SK-N-SH treated with all-trans-retinoic acid at 6 μM for 48 hours (cell line): Measurements from ENCODE around the gene CACNA1D.

Experiments used
- ATAC-seq: fragments of 200-7000 bp; cut with Tn5 transposase; 3 replicates; pipeline ENCODE4 v1.9.1; 2020; ENCODE audit warnings: mild to moderate bottlenecking, moderate library complexity
- ARNTL ChIP-seq: fragments of 450-650 bp; formaldehyde crosslinking; IDR thresholded peaks from 2 replicates; pipeline ENCODE4 v1.5.0; 2020; ENCODE audit warnings: low read depth, mild to moderate bottlenecking, moderate library complexity, borderline replicate concordance
- BACH2 ChIP-seq: fragments of 250-450 bp; sonication (Bioruptor Pico); IDR thresholded peaks from 2 replicates; pipeline ENCODE4 v1.9.0; 2021; ENCODE audit warnings: mild to moderate bottlenecking, borderline replicate concordance
- CSDC2 ChIP-seq: fragments of 250-450 bp; sonication (Bioruptor Pico); IDR thresholded peaks from 2 replicates; pipeline ENCODE4 v1.5.0; 2020; ENCODE audit warnings: mild to moderate bottlenecking, moderate library complexity
- ESRRG ChIP-seq: fragments of 250-450 bp; sonication (Bioruptor Pico); IDR thresholded peaks from 2 replicates; pipeline ENCODE4 v1.6.1; 2021; ENCODE audit warnings: mild to moderate bottlenecking
- GLIS3 ChIP-seq: fragments of 250-450 bp; sonication (Bioruptor Pico); IDR thresholded peaks from 2 replicates; pipeline ENCODE4 v1.5.0; 2020; ENCODE audit warnings: mild to moderate bottlenecking, moderate library complexity
- ISL1 ChIP-seq: fragments of 250-450 bp; sonication (Bioruptor Pico); IDR thresholded peaks from 2 replicates; pipeline ENCODE4 v2.1.2; 2022; ENCODE audit warnings: mild to moderate bottlenecking, moderate library complexity
- OSR1 ChIP-seq: fragments of 250-450 bp; sonication (Bioruptor Pico); IDR thresholded peaks from 2 replicates; pipeline ENCODE4 v1.8.0; 2022; ENCODE audit warnings: moderate library complexity, mild to moderate bottlenecking, inconsistent platforms
- PPARA ChIP-seq: fragments of 250-450 bp; sonication (Bioruptor Pico); IDR thresholded peaks from 2 replicates; pipeline ENCODE4 v1.5.0; 2020; ENCODE audit warnings: mild to moderate bottlenecking, borderline replicate concordance
- RARB ChIP-seq: fragments of 250-450 bp; sonication (Bioruptor Pico); IDR thresholded peaks from 2 replicates; pipeline ENCODE4 v1.8.0; 2021; ENCODE audit warnings: mild to moderate bottlenecking, moderate library complexity
- SNAI2 ChIP-seq: fragments of 250-450 bp; sonication (Bioruptor Pico); IDR thresholded peaks from 2 replicates; pipeline ENCODE4 v1.5.0; 2020; ENCODE audit warnings: mild to moderate bottlenecking, moderate library complexity
- TCF4 ChIP-seq: fragments of 250-450 bp; sonication (Bioruptor Pico); IDR thresholded peaks from 2 replicates; pipeline ENCODE4 v1.8.0; 2021; ENCODE audit warnings: mild to moderate bottlenecking, moderate library complexity, borderline replicate concordance
- TOX ChIP-seq: fragments of 250-450 bp; sonication (Bioruptor Pico); IDR thresholded peaks from 2 replicates; pipeline ENCODE4 v1.8.0; 2021; ENCODE audit warnings: mild to moderate bottlenecking, moderate library complexity, borderline replicate concordance
- ZC3H10 ChIP-seq: fragments of 250-450 bp; sonication (Bioruptor Pico); IDR thresholded peaks from 2 replicates; pipeline ENCODE4 v1.5.1; 2021; ENCODE audit warnings: mild to moderate bottlenecking, moderate library complexity
- ZFP3 ChIP-seq: fragments of 250-450 bp; sonication (Bioruptor Pico); IDR thresholded peaks from 2 replicates; pipeline ENCODE4 v1.5.0; 2020; ENCODE audit warnings: mild to moderate bottlenecking, moderate library complexity
- ZFP30 ChIP-seq: fragments of 450-650 bp; formaldehyde crosslinking; IDR thresholded peaks from 2 replicates; pipeline ENCODE4 v1.5.0; 2022; ENCODE audit warnings: mild to moderate bottlenecking, moderate library complexity
- ZNF565 ChIP-seq: fragments of 450-650 bp; formaldehyde crosslinking; conservative IDR thresholded peaks from 2 replicates; pipeline ENCODE4 v1.5.0; 2020; ENCODE audit warnings: low read depth, mild to moderate bottlenecking, moderate library complexity
- ZNF70 ChIP-seq: fragments of 450-650 bp; formaldehyde crosslinking; IDR thresholded peaks from 2 replicates; pipeline ENCODE4 v1.5.0; 2020; ENCODE audit warnings: mild to moderate bottlenecking, moderate library complexity
- TF ChIP-seq, protein P1 (sequence below): fragments of 250-450 bp; sonication (Bioruptor Pico); IDR thresholded peaks from 2 replicates; pipeline ENCODE4 v1.5.0; 2020; ENCODE audit warnings: mild to moderate bottlenecking, moderate library complexity
- TF ChIP-seq, protein P2 (sequence below): fragments of 250-450 bp; sonication (Bioruptor Pico); IDR thresholded peaks from 2 replicates; pipeline ENCODE4 v1.8.0; 2020; ENCODE audit warnings: mild to moderate bottlenecking, moderate library complexity, borderline replicate concordance
- TF ChIP-seq, protein P3 (sequence below): fragments of 250-450 bp; sonication (Bioruptor Pico); IDR thresholded peaks from 2 replicates; pipeline ENCODE4 v1.8.0; 2021; ENCODE audit warnings: low read depth, mild to moderate bottlenecking, moderate library complexity, borderline replicate concordance

Gene CACNA1D

DNA sequence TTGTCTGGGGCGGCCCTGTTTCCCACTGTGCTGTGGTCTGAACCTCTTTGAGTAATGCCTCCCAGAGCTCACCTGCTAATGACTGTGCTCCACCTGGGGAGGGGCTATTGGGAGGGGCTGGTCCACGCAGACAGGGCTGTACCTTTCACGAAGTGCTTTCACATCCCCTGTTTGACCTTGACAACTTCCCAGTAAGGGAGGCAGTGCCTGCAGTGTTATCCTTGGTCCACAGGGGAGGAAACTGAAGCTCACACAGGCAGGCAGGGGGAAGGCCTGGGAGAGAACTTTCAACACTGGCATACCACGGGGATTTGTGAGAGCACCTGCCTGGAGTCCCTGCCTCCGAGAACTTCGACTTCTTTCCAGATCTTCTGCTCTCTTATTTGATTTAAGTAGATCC, 91.2 kb downstream of the CACNA1D start (continued):
- no peak for TF ChIP-seq ZC3H10 (CRISPR knock-in tag)
- no peak for TF ChIP-seq ZNF70 (CRISPR knock-in tag)
- no peak for TF ChIP-seq ZFP3 (CRISPR knock-in tag)

DNA sequence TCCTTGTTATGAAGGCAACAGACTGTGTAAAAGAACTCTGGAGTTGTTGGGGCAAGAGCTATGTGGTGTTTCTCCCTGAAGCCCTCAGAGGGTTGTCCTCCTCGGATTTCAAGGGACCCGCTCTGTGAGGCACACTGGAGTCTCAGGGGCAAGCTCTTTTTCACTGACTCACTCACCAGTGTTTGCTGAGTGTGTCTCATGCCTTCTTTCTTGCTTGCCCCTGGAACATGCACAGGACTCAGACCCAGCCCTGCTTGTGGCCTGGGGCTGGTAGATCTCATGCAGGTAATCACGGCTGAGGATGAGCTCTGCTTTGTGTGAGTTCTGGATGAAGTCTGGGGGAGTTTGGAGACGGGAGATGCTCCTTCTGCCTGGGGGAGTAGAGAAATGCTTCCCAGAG, 93.7 kb downstream of the CACNA1D start:
- ATAC-seq = no peak
- no peak for TF ChIP-seq OSR1 (CRISPR knock-in tag)
- no peak for TF ChIP-seq TCF4 (CRISPR knock-in tag)
- no peak for TF ChIP-seq ESRRG
- no peak for TF ChIP-seq ZC3H10 (CRISPR knock-in tag)
- no peak for TF ChIP-seq ISL1 (CRISPR knock-in tag)
- TF ChIP-seq SNAI2 (CRISPR knock-in tag) = no peak
- TF ChIP-seq RARB (CRISPR knock-in tag) = no peak
- TF ChIP-seq, protein P1, sequence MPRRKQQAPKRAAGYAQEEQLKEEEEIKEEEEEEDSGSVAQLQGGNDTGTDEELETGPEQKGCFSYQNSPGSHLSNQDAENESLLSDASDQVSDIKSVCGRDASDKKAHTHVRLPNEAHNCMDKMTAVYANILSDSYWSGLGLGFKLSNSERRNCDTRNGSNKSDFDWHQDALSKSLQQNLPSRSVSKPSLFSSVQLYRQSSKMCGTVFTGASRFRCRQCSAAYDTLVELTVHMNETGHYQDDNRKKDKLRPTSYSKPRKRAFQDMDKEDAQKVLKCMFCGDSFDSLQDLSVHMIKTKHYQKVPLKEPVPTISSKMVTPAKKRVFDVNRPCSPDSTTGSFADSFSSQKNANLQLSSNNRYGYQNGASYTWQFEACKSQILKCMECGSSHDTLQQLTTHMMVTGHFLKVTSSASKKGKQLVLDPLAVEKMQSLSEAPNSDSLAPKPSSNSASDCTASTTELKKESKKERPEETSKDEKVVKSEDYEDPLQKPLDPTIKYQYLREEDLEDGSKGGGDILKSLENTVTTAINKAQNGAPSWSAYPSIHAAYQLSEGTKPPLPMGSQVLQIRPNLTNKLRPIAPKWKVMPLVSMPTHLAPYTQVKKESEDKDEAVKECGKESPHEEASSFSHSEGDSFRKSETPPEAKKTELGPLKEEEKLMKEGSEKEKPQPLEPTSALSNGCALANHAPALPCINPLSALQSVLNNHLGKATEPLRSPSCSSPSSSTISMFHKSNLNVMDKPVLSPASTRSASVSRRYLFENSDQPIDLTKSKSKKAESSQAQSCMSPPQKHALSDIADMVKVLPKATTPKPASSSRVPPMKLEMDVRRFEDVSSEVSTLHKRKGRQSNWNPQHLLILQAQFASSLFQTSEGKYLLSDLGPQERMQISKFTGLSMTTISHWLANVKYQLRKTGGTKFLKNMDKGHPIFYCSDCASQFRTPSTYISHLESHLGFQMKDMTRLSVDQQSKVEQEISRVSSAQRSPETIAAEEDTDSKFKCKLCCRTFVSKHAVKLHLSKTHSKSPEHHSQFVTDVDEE = no peak

DNA sequence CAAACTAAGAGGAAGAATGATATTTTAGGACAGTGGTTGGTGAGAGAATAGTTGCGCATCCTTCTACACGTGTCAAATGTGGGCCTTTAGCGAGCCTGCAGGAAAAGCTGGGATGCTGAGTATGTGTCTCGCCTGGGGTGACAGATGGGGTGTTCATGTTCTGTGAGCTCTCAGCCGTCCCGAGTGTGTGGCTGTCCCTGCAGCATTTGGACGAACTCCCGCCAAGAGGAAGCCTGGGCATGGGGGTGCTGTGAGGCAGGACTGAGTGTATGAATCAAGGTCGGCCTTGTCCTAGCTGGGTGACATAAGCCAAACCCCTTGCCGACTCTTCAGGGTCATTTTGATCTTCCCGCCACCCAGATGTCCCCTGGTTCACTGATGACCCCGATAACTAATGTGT, 94.8 kb downstream of the CACNA1D start:
- ATAC-seq = no peak
- TF ChIP-seq TOX (CRISPR knock-in tag) (no peak), ISL1 (CRISPR knock-in tag) (no peak), CSDC2 (CRISPR knock-in tag) (no peak), ZNF565 (CRISPR knock-in tag) (no peak), ARNTL (no peak), OSR1 (CRISPR knock-in tag) (no peak), ZFP3 (CRISPR knock-in tag) (no peak), ZFP30 (CRISPR knock-in tag) (no peak), GLIS3 (CRISPR knock-in tag) (no peak), ZC3H10 (CRISPR knock-in tag) (no peak)
- TF ChIP-seq, protein P2, sequence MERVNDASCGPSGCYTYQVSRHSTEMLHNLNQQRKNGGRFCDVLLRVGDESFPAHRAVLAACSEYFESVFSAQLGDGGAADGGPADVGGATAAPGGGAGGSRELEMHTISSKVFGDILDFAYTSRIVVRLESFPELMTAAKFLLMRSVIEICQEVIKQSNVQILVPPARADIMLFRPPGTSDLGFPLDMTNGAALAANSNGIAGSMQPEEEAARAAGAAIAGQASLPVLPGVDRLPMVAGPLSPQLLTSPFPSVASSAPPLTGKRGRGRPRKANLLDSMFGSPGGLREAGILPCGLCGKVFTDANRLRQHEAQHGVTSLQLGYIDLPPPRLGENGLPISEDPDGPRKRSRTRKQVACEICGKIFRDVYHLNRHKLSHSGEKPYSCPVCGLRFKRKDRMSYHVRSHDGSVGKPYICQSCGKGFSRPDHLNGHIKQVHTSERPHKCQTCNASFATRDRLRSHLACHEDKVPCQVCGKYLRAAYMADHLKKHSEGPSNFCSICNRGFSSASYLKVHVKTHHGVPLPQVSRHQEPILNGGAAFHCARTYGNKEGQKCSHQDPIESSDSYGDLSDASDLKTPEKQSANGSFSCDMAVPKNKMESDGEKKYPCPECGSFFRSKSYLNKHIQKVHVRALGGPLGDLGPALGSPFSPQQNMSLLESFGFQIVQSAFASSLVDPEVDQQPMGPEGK = no peak
- TF ChIP-seq, protein P3, sequence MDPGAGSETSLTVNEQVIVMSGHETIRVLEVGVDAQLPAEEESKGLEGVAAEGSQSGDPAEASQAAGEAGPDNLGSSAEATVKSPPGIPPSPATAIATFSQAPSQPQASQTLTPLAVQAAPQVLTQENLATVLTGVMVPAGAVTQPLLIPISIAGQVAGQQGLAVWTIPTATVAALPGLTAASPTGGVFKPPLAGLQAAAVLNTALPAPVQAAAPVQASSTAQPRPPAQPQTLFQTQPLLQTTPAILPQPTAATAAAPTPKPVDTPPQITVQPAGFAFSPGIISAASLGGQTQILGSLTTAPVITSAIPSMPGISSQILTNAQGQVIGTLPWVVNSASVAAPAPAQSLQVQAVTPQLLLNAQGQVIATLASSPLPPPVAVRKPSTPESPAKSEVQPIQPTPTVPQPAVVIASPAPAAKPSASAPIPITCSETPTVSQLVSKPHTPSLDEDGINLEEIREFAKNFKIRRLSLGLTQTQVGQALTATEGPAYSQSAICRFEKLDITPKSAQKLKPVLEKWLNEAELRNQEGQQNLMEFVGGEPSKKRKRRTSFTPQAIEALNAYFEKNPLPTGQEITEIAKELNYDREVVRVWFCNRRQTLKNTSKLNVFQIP = no peak
- TF ChIP-seq, protein P1 = no peak

DNA sequence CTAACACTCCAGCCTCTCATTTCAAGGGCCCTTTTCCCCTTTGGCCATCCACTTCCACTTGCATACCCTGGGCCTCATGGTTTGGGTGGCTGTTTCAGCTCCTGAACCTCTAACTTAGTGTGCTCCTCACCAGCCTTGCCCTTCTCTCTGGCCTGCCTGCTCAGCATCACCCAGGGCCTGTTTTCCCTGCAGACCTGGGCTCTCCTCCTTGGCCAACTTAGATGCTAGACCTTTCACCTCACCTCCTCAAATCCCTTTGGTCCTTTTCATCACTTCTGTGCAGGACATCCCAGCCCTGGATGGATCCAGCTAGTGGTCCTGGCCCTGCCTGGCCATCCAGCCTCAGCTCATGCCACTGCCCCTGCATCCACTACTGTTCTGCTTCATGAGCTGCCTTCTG, 95.4 kb downstream of the CACNA1D start:
- no peak for ATAC-seq
- TF ChIP-seq ZNF565 (CRISPR knock-in tag) = no peak
- no peak for TF ChIP-seq TOX (CRISPR knock-in tag)
- TF ChIP-seq GLIS3 (CRISPR knock-in tag) = no peak
- no peak for TF ChIP-seq CSDC2 (CRISPR knock-in tag)
- TF ChIP-seq ESRRG = no peak
- TF ChIP-seq, protein P2 = no peak
- TF ChIP-seq ISL1 (CRISPR knock-in tag) = no peak
- TF ChIP-seq RARB (CRISPR knock-in tag) = no peak
- no peak for TF ChIP-seq ZNF70 (CRISPR knock-in tag)
- no peak for TF ChIP-seq TCF4 (CRISPR knock-in tag)
- no peak for TF ChIP-seq ZC3H10 (CRISPR knock-in tag)
- no peak for TF ChIP-seq PPARA (CRISPR knock-in tag)
- TF ChIP-seq, protein P1 = no peak
- no peak for TF ChIP-seq BACH2 (CRISPR knock-in tag)
- TF ChIP-seq ARNTL = no peak
